K562 (cell line): Measurements from ENCODE around the gene SPTBN2. TPM values are rescaled to one million over a fixed set of nuclear protein-coding genes. Genes with fewer than 3 reads are reported as not detected.

Experiments
- ATAC-seq: fragments of 200-7000 bp; cut with Tn5 transposase; 3 replicates; pipeline ENCODE4 v1.9.1; 2020; ENCODE audit warnings: moderate library complexity
- BruUV-seq: library from RNA; stranded (reverse); fragments of 400-500 nt; replicated peaks from 2 replicates; lab custom pipeline; 2021; lab: Mats Ljungman, UMichigan
- CTCF ChIA-PET: fragments of 300-600 bp; formaldehyde crosslinking; extraction: SDS; loops from one replicate; lab custom pipeline; 2021; ENCODE audit warnings: low intra/inter-chr PET ratio; lab: Yijun Ruan, JAX
- POLR2A ChIA-PET: fragments of 300-600, 350-650 bp; sonication (Branson Sonifier 250); formaldehyde crosslinking; extraction: SDS; loops from one replicate; lab custom pipeline; 2021; ENCODE audit warnings: antibody characterized with exemption, inconsistent platforms; lab: Yijun Ruan, JAX
- DNase-seq, 4 experiments: peaks; one replicate each; pipeline versions ENCODE4 v3.0.0 to v3.0.0-alpha.2; 2011 to 2018; ENCODE audit warnings: low spot score in 3 of 4, mixed read lengths in 3 of 4; ENCODE audit errors: extremely low read depth in 1 of 4
- FAIRE-seq: peaks from 2 replicates; lab custom pipeline; 2011; peaks lifted over from hg19 to GRCh38; lab: Jason Lieb, UNC
- H2AFZ ChIP-seq: 2 replicates; pipeline ENCODE4 v1.6.0; 2011; ENCODE audit warnings: low read depth, low read length, control low read depth, inconsistent platforms
- H3K27ac ChIP-seq: fragments of 200-600 bp; 3 replicates; pipeline ENCODE4 v1.8.0; 2011; ENCODE audit warnings: low read depth, mild to moderate bottlenecking, control low read depth, inconsistent platforms, low read length, moderate library complexity, mixed read lengths; ENCODE audit errors: extremely low read depth
- H3K27me3 ChIP-seq, 2 experiments: fragments of 300-600 bp in 1 of 2; 2 replicates in 1 of 2; 3 replicates in 1 of 2; pipeline versions ENCODE4 v1.6.0 to v1.8.0; 2011; ENCODE audit warnings: inconsistent platforms in 2 of 2, low read length in 2 of 2, mild to moderate bottlenecking in 1 of 2, mixed read lengths in 1 of 2, moderate library complexity in 1 of 2; ENCODE audit not compliant: control insufficient read depth in 2 of 2, insufficient read depth in 2 of 2
- H3K36me3 ChIP-seq: fragments of 300-600 bp; 3 replicates; pipeline ENCODE4 v1.8.0; 2011; ENCODE audit warnings: mild to moderate bottlenecking, low read length, inconsistent platforms; ENCODE audit not compliant: control insufficient read depth, insufficient read depth
- H3K4me1 ChIP-seq, 2 experiments: fragments of 200-600 bp in 1 of 2; replicated peaks in 1 of 2; 2 replicates in 1 of 2; 3 replicates in 1 of 2; pipeline versions ENCODE4 v1.5.1 to v1.8.0; 2011; ENCODE audit warnings: inconsistent platforms in 2 of 2, low read length in 2 of 2, mild to moderate bottlenecking in 1 of 2, mixed read lengths in 1 of 2, moderate library complexity in 1 of 2; ENCODE audit not compliant: control insufficient read depth in 2 of 2, insufficient read depth in 2 of 2
- H3K4me2 ChIP-seq: 2 replicates; pipeline ENCODE4 v1.6.1; 2011; ENCODE audit warnings: low read length, control low read depth, inconsistent platforms, mixed read lengths; ENCODE audit not compliant: insufficient read depth
- H3K4me3 ChIP-seq: fragments of 200-600 bp; sonication (generic), shearing (Covaris generic); 2 replicates; pipeline ENCODE4 v1.5.1; 2016; ENCODE audit warnings: control low read depth, inconsistent platforms
- H3K79me2 ChIP-seq: fragments of 200-600 bp; 3 replicates; pipeline ENCODE4 v1.8.0; 2011; ENCODE audit warnings: low read length, inconsistent platforms; ENCODE audit not compliant: control insufficient read depth, insufficient read depth
- H3K9ac ChIP-seq, 2 experiments: 2 replicates each; pipeline versions ENCODE4 v1.6.0 to v1.6.1; 2011; ENCODE audit warnings: low read depth in 2 of 2, low read length in 2 of 2, control low read depth in 1 of 2, inconsistent platforms in 1 of 2, mild to moderate bottlenecking in 1 of 2, mixed read lengths in 1 of 2; ENCODE audit not compliant: insufficient read depth in 1 of 2
- H3K9me1 ChIP-seq: one replicate; pipeline ENCODE4 v1.6.0; 2011; ENCODE audit warnings: inconsistent platforms, mild to moderate bottlenecking, low read length, moderate library complexity; ENCODE audit not compliant: control insufficient read depth, insufficient read depth
- H3K9me3 ChIP-seq: replicated peaks from 2 replicates; pipeline ENCODE4 v1.5.1; 2011; ENCODE audit warnings: low read depth, low read length, inconsistent platforms; ENCODE audit not compliant: control insufficient read depth, insufficient read depth
- H4K20me1 ChIP-seq: replicated peaks from 2 replicates; pipeline ENCODE4 v1.6.1; 2011; ENCODE audit warnings: low read length, inconsistent platforms, mixed read lengths; ENCODE audit not compliant: control insufficient read depth, insufficient read depth
- BHLHE40 ChIP-seq: IDR thresholded peaks from 2 replicates; pipeline ENCODE4 v1.6.1; 2011; ENCODE audit warnings: low read length, improper control_type of control experiment
- CBFA2T3 ChIP-seq: fragments of 450-650 bp; IDR thresholded peaks from 2 replicates; pipeline ENCODE4 v1.6.1; 2017
- DPF2 ChIP-seq: fragments of 450-650 bp; IDR thresholded peaks from 2 replicates; pipeline ENCODE4 v1.6.1; 2016
- MAFK ChIP-seq: IDR thresholded peaks from 2 replicates; pipeline ENCODE4 v1.6.1; 2011; ENCODE audit warnings: low read length, improper control_type of control experiment
- POLR2A ChIP-seq: fragments of 450-650 bp; conservative IDR thresholded peaks from 2 replicates; pipeline ENCODE4 v1.6.1; 2016
- SMARCE1 ChIP-seq: fragments of 450-650 bp; IDR thresholded peaks from 2 replicates; pipeline ENCODE4 v1.7.1; 2016; ENCODE audit warnings: mild to moderate bottlenecking
- TAL1 ChIP-seq: fragments of 450-650 bp; IDR thresholded peaks from 2 replicates; pipeline ENCODE4 v1.6.1; 2016; ENCODE audit warnings: mild to moderate bottlenecking
- ZBTB2 ChIP-seq: fragments of 450-650 bp; IDR thresholded peaks from 2 replicates; pipeline ENCODE4 v1.6.1; 2016; ENCODE audit warnings: antibody characterized with exemption
- WGBS: fragments of 100-300 bp; shearing (Covaris generic); methylation state at CpG from one replicate; pipeline ENCODE4 v1.1.6; 2016; ENCODE audit warnings: low coverage, mixed read lengths; ENCODE audit not compliant: insufficient coverage; ENCODE audit errors: missing lambda C conversion rate; 5-methylcytosine and 5-hydroxymethylcytosine counted together
- in situ Hi-C: fragments of 300-500 bp; cut with MboI; formaldehyde crosslinking; loops from 4 replicates; pipeline ENCODE4 v1.15.0; 2018; ENCODE audit warnings: inconsistent platforms, mixed read lengths
- intact Hi-C: fragments of 100-400 bp; cut with micrococcal nuclease; formaldehyde crosslinking; loops from 2 replicates; pipeline ENCODE4 v1.14.2; 2022
- polyA plus RNA-seq, 8 experiments: library from polyadenylated mRNA; depleted of rRNA in 4 of 8; stranded (reverse) in 5 of 8; unstranded in 3 of 8; fragments of >200 nt; fragmentation: Nextera tagmentation in 2 of 8; fragmentation: Illumina TruSeq in 1 of 8; extraction: Ambion mirVana in 2 of 8; extraction: Trizol in 1 of 8; gene quantifications; 2 replicates each; pipeline versions ENCODE4 v1.2.1 to v1.2.3, GENCODE V29; 2011 to 2014; ENCODE audit warnings: inconsistent platforms in 1 of 8, missing spikeins in 1 of 8
- total RNA-seq, 7 experiments: library from RNA; depleted of rRNA in 6 of 7; stranded (reverse); fragments of >200 nt in 6 of 7; fragmentation: Illumina TruSeq in 2 of 7; extraction: Trizol in 2 of 7; gene quantifications; 2 replicates each; pipeline versions ENCODE4 v1.2.1 to v1.2.3, GENCODE V29; 2011 to 2021; ENCODE audit warnings: low replicate concordance in 1 of 7
- TF ChIP-seq, protein P1 (sequence below), 3 experiments: fragments of 200-800 bp in 1 of 3; sonication (Bioruptor generic) in 1 of 3; sonication (generic) in 1 of 3; formaldehyde crosslinking in 1 of 3; IDR thresholded peaks; 2 replicates each; pipeline versions ENCODE4 v1.6.1 to v1.8.0; 2016 to 2022; ENCODE audit warnings: mild to moderate bottlenecking in 2 of 3, missing compliant biosample characterization in 2 of 3, missing genetic modification characterization in 2 of 3, missing genetic modification reagents in 1 of 3
- TF ChIP-seq, protein P2 (sequence below): fragments of 250-450 bp; sonication (Bioruptor Pico); IDR thresholded peaks from 2 replicates; pipeline ENCODE4 v1.8.0; 2021; ENCODE audit warnings: mild to moderate bottlenecking, moderate library complexity

SPTBN2 gene
- total and polyA plus RNA-seq, 9 of the 15 experiments (the other 6 are each of a cell fraction or from before 2014, with no cell fraction given) = 0.38 to 56.5 (median 19.7) TPM

DNA sequence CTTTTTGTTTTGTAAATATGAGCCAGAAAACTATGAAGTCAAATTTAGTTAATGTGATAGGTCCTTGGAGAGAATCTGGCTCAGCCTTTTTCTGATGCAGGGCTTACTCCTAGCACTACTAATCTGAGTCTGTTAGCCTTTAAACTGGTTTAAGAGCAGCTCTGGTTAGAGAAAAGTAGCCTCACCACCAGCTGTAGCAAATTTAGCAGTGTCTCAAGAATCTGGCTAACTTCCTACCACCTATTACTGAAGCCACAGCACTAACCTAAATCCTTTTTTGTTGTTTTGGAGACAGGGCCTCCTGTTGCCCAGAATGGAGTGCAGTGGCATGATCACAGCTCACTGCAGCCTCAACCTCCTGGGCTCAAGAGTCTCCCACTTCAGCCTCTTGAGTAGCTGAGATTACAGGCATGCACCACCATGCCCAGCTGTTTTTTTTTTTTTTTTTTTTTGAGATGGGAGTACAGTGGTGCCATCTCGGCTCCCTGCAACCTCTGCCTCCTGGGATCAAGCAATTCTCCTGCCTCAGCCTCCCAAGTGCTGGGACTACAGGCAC, 65.2 kb downstream of the SPTBN2 start (continued):
- TF ChIP-seq, protein P1, sequence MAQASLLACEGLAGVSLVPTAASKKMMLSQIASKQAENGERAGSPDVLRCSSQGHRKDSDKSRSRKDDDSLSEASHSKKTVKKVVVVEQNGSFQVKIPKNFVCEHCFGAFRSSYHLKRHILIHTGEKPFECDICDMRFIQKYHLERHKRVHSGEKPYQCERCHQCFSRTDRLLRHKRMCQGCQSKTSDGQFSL (CRISPR knock-in tag; IDR thresholded peaks at IDR 0.05) = no peak
- TF ChIP-seq, protein P1 (tag; IDR thresholded peaks at IDR 0.05) = no peak
- no peak for TF ChIP-seq MAFK
- TF ChIP-seq, protein P2, sequence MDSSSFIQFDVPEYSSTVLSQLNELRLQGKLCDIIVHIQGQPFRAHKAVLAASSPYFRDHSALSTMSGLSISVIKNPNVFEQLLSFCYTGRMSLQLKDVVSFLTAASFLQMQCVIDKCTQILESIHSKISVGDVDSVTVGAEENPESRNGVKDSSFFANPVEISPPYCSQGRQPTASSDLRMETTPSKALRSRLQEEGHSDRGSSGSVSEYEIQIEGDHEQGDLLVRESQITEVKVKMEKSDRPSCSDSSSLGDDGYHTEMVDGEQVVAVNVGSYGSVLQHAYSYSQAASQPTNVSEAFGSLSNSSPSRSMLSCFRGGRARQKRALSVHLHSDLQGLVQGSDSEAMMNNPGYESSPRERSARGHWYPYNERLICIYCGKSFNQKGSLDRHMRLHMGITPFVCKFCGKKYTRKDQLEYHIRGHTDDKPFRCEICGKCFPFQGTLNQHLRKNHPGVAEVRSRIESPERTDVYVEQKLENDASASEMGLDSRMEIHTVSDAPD (CRISPR knock-in tag) = no peak
- TF ChIP-seq, all 486 proteins: peak for 0

GRCh38 chr11:66659763-66660162, 69.3 kb downstream of the SPTBN2 start:
- peak overlapping the region; percentile 26; the same call in 1 of the 3 replicates for H3K27ac ChIP-seq
- FAIRE-seq = peak; percentile 76
- ChIA-PET CTCF (no interaction called here), POLR2A (interaction anchor here (0.9 to 7.8 kb wide), 6 partner anchors 8 to 39 kb away, joined by 3 to 83 read pairs (median 4); partner anchors contain the start of gene RBM4)
- H3K9me1 ChIP-seq = no peaks in the 10 kb centered on the region
- BruUV-seq = no TSS peak
- peaks cover 0 to 7% of the 10 kb centered on the region in 2 experiments; a peak in 3 of 5 replicates for H3K4me1 ChIP-seq
- H3K9ac ChIP-seq = no peak overlapping the region
- peaks cover 4% of the 10 kb centered on the region; the same call in 1 of the 2 replicates for H4K20me1 ChIP-seq
- H3K4me3 ChIP-seq = no peak overlapping the region
- peak in 1 of 4 experiments; percentile 49 for DNase-seq
- intact Hi-C loops (no loop called here), in situ Hi-C loops (no loop called here)
- peaks cover 46% of the 10 kb centered on the region for H3K79me2 ChIP-seq
- WGBS = 0% methylated on average over 2 of the region's 2 CpGs
- H3K36me3 ChIP-seq = peaks cover 55% of the 10 kb centered on the region; the same call in 2 of the 3 replicates
- ATAC-seq = peak; percentile 74
- no peaks in the 10 kb centered on the region for H3K9me3 ChIP-seq
- H2AFZ ChIP-seq = no peak overlapping the region
- H3K4me2 ChIP-seq = peak overlapping the region; percentile 3; the same call in 1 of the 2 replicates
- H3K27me3 ChIP-seq = no peaks in the 10 kb centered on the region
- no peak for TF ChIP-seq ZBTB2
- TF ChIP-seq DPF2 = peak; percentile 47; the same call in 1 of the 2 replicates
- TF ChIP-seq POLR2A = peak; percentile 14; the same call in 1 of the 2 replicates
- peak; percentile 38; the same call in 1 of the 2 replicates for TF ChIP-seq SMARCE1
- peak; percentile 83 for TF ChIP-seq BHLHE40
- peak; percentile 58; the same call in 1 of the 2 replicates for TF ChIP-seq CBFA2T3
- TF ChIP-seq TAL1 = 0 out of 2 replicates have a peak, but pooled peaks have one; percentile 23
